Measurements from ENCODE around the gene CDK17. TPM values are rescaled to one million over a fixed set of nuclear protein-coding genes. Genes with fewer than 3 reads are reported as not detected.

The CDK17 gene
- polyA plus RNA-seq, 1 of the 3 experiments (the other 2 are of a cell fraction), result 11.7 TPM

DNA sequence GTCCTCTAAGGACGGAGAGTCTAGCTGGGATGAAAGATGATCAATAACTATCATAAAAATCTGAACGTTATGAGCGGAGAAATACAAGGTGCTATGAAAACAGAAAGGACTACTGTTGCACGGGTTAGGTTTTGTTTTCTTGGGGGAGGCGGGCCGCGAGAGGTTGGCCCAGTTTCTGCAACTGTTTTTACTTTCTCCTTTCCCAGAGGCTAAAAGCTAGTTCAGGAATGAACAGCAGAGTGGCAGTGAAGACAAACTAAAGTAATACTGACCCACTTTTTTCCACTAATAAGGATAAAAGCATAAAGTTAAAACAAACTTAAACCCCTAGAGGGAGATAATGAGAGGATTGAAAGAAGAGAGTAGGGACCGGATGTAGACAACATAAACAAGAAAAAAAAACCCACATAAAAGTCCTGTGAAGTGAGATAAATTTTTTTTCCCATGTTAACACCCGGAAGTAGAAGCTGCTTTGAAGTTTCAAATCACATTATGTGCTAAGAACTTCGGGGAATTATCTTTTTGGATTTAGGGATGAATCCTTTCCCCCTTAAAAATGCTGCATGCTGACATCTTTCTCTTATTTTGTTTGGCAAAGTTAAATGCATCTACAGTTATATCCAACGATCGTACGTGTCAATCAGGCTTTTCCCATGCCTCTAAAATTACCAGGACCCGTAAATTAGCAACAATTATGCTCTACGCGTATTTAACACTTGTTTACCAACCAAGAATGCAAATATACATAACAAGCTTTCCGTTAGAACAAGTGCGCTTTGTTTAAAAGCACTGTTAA lies 1.0 kb upstream of the CDK17 start:
- CTCF ChIA-PET, result interaction anchor here (0.8 to 4.1 kb wide), 22 partner anchors 9 to 484 kb away, joined by 3 to 33 read pairs (median 4); partner anchors contain the start of gene CFAP54
- Histone ChIP-seq H3K9ac (peak overlapping the region; percentile 95), H3K27ac (ENCODE audit: low read depth in 2 of 2, low read length in 1 of 2) (peak overlapping the region; percentile 81 to 97), H2AFZ (ENCODE audit: low read depth) (peak overlapping the region; percentile 88), H3K4me3 (ENCODE audit: low read depth in 2 of 2, low read length in 1 of 2) (peak overlapping the region; percentile 88 to 90), H3K79me2 (ENCODE audit: insufficient read depth) (peaks cover 33% of the 10 kb centered on the region), H3K36me3 (replicated peaks in 1 of 2; ENCODE audit: control insufficient read depth in 1 of 2, insufficient read depth in 2 of 2, low read length in 1 of 2) (no peaks in the 10 kb centered on the region), H3F3A (replicated peaks; ENCODE audit: insufficient read depth) (peaks cover 38% of the 10 kb centered on the region), H4K20me1 (ENCODE audit: insufficient read depth) (peaks cover 24% of the 10 kb centered on the region; the same call in 1 of the 2 replicates), H3K4me1 (ENCODE audit: control insufficient read depth in 1 of 2, insufficient read depth in 2 of 2, low read depth in 1 of 2, low read length in 1 of 2) (peaks cover 2 to 12% of the 10 kb centered on the region in 2 experiments; a peak in 2 of 4 replicates), H3K9me2 (no peaks in the 10 kb centered on the region), H3K9me3 (no peaks in the 10 kb centered on the region), H3K4me2 (peak overlapping the region; percentile 92), H3K27me3 (ENCODE audit: insufficient read depth) (no peaks in the 10 kb centered on the region)
- peak; percentile 52 for DNase-seq
- POLR2A ChIA-PET, result no interaction called here
- peak; percentile 33; the same call in 1 of the 2 replicates for TF ChIP-seq MXI1 (IDR thresholded peaks at IDR 0.05; ENCODE audit: low read depth, low read length)
- TF ChIP-seq, protein P1, sequence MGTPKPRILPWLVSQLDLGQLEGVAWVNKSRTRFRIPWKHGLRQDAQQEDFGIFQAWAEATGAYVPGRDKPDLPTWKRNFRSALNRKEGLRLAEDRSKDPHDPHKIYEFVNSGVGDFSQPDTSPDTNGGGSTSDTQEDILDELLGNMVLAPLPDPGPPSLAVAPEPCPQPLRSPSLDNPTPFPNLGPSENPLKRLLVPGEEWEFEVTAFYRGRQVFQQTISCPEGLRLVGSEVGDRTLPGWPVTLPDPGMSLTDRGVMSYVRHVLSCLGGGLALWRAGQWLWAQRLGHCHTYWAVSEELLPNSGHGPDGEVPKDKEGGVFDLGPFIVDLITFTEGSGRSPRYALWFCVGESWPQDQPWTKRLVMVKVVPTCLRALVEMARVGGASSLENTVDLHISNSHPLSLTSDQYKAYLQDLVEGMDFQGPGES (IDR thresholded peaks at IDR 0.05; ENCODE audit: low read depth, low read length), result no peak
- peak; percentile 17; the same call in 1 of the 2 replicates for TF ChIP-seq TCF12 (IDR thresholded peaks at IDR 0.05)
- TF ChIP-seq EZH2phosphoT487 (IDR thresholded peaks at IDR 0.05; ENCODE audit: borderline replicate concordance, low read depth), result no peak
- TF ChIP-seq GABPA (IDR thresholded peaks at IDR 0.05; ENCODE audit: low read depth), result peak; percentile 56
- peak; percentile 40; the same call in 1 of the 2 replicates for TF ChIP-seq RAD21 (IDR thresholded peaks at IDR 0.05; ENCODE audit: low read length)
- peak; percentile 23; the same call in 1 of the 2 replicates for TF ChIP-seq SMC3 (IDR thresholded peaks at IDR 0.05; ENCODE audit: low read depth, low read length)
- 0 out of 2 replicates have a peak, but pooled peaks have one; percentile 7 for TF ChIP-seq NFIC (IDR thresholded peaks at IDR 0.05; ENCODE audit: borderline replicate concordance)
- TF ChIP-seq, protein P2, sequence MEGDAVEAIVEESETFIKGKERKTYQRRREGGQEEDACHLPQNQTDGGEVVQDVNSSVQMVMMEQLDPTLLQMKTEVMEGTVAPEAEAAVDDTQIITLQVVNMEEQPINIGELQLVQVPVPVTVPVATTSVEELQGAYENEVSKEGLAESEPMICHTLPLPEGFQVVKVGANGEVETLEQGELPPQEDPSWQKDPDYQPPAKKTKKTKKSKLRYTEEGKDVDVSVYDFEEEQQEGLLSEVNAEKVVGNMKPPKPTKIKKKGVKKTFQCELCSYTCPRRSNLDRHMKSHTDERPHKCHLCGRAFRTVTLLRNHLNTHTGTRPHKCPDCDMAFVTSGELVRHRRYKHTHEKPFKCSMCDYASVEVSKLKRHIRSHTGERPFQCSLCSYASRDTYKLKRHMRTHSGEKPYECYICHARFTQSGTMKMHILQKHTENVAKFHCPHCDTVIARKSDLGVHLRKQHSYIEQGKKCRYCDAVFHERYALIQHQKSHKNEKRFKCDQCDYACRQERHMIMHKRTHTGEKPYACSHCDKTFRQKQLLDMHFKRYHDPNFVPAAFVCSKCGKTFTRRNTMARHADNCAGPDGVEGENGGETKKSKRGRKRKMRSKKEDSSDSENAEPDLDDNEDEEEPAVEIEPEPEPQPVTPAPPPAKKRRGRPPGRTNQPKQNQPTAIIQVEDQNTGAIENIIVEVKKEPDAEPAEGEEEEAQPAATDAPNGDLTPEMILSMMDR (IDR thresholded peaks at IDR 0.05), result peak; percentile 67
- peak; percentile 20; the same call in 1 of the 2 replicates for TF ChIP-seq TAF1 (IDR thresholded peaks at IDR 0.05; ENCODE audit: borderline replicate concordance, low read depth, low read length)
- TF ChIP-seq ELF1 (IDR thresholded peaks at IDR 0.05), result peak; percentile 65; the same call in 1 of the 2 replicates
- TF ChIP-seq RXRA (IDR thresholded peaks at IDR 0.05; ENCODE audit: borderline replicate concordance, low read depth), result no peak
- 33% methylated on average over 18 of the region's 18 CpGs for WGBS (ENCODE audit: low lambda C conversion rate)

GRCh38 chr12:96400631-96401075 lies 414 bp upstream of the CDK17 start:
- POLR2A ChIA-PET, result interaction anchor here (2.6 kb wide), 1 partner anchor 161 kb away, joined by 18 read pairs; no protein-coding TSS in a partner anchor
- DNase-seq, result no peak
- H3K27me3 ChIP-seq (ENCODE audit: insufficient read depth), result no peaks in the 10 kb centered on the region
- peak overlapping the region; percentile 88 to 90 for H3K4me3 ChIP-seq (ENCODE audit: low read depth in 2 of 2, low read length in 1 of 2)
- peak overlapping the region; percentile 92 for H3K4me2 ChIP-seq
- peak overlapping the region; percentile 95 for H3K9ac ChIP-seq
- peaks cover 30% of the 10 kb centered on the region for H4K20me1 ChIP-seq (ENCODE audit: insufficient read depth)
- TF ChIP-seq, protein P3, sequence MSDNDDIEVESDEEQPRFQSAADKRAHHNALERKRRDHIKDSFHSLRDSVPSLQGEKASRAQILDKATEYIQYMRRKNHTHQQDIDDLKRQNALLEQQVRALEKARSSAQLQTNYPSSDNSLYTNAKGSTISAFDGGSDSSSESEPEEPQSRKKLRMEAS (IDR thresholded peaks at IDR 0.05; ENCODE audit: low read depth), result 0 out of 2 replicates have a peak, but pooled peaks have one; percentile 18
- no peak for TF ChIP-seq RFX5 (IDR thresholded peaks at IDR 0.05; ENCODE audit: low read length)
- H3K79me2 ChIP-seq (ENCODE audit: insufficient read depth), result peaks cover 40% of the 10 kb centered on the region
- no peaks in the 10 kb centered on the region for H3K9me2 ChIP-seq
- H3K4me1 ChIP-seq (ENCODE audit: control insufficient read depth in 1 of 2, insufficient read depth in 2 of 2, low read depth in 1 of 2, low read length in 1 of 2), result peaks cover 2 to 15% of the 10 kb centered on the region in 2 experiments; a peak in 2 of 4 replicates
- WGBS (ENCODE audit: low lambda C conversion rate), result 0% methylated on average over 6 of the region's 20 CpGs
- H3K9me3 ChIP-seq, result no peaks in the 10 kb centered on the region
- no peaks in the 10 kb centered on the region for H3K36me3 ChIP-seq (replicated peaks in 1 of 2; ENCODE audit: control insufficient read depth in 1 of 2, insufficient read depth in 2 of 2, low read length in 1 of 2)
- H2AFZ ChIP-seq (ENCODE audit: low read depth), result peak overlapping the region; percentile 88; the same call in 1 of the 2 replicates
- H3K27ac ChIP-seq (ENCODE audit: low read depth in 2 of 2, low read length in 1 of 2), result peak overlapping the region; percentile 81 to 97
- peaks cover 38% of the 10 kb centered on the region for H3F3A ChIP-seq (replicated peaks; ENCODE audit: insufficient read depth)
- CTCF ChIA-PET, result interaction anchor here (0.7 to 4.1 kb wide), 24 partner anchors 10 to 483 kb away, joined by 3 to 33 read pairs (median 5); partner anchors contain the start of gene CFAP54
